K562 (cell line): ENCODE results near the gene DDX20. TPM values are rescaled to one million over a fixed set of nuclear protein-coding genes. Genes with fewer than 3 reads are reported as not detected.
A peak's percentile ranks its signal among the peaks of the same experiment; 100 is the strongest.

Experiments used
- CCAR2 ChIP-seq: fragments of 200-400 bp; formaldehyde crosslinking; IDR thresholded peaks from 2 replicates; pipeline ENCODE4 v1.6.1; 2017; ENCODE audit warnings: mild to moderate bottlenecking, low read depth, low read length
- NFIX ChIP-seq: fragments of 250-450 bp; sonication (Bioruptor Pico); IDR thresholded peaks from 2 replicates; pipeline ENCODE4 v1.4.0; 2020; ENCODE audit warnings: low read depth, mild to moderate bottlenecking, moderate library complexity
- POLR2AphosphoS2 ChIP-seq: IDR thresholded peaks from 2 replicates; pipeline ENCODE4 v1.6.1; 2012; ENCODE audit warnings: low read length, improper control_type of control experiment
- SMARCA4 ChIP-seq: fragments of 450-650 bp; IDR thresholded peaks from 2 replicates; pipeline ENCODE4 v1.6.1; 2016
- YBX1 ChIP-seq: fragments of 450-650 bp; IDR thresholded peaks from 2 replicates; pipeline ENCODE4 v1.7.1; 2016; ENCODE audit warnings: mild to moderate bottlenecking
- ZFX ChIP-seq: sonication (generic); formaldehyde crosslinking; IDR thresholded peaks from 2 replicates; pipeline ENCODE4 v1.8.0; 2022; ENCODE audit warnings: mild to moderate bottlenecking, missing genetic modification reagents, moderate library complexity
- ZNF197 ChIP-seq: fragments of 200-800 bp; sonication (Bioruptor generic); IDR thresholded peaks from 2 replicates; pipeline ENCODE4 v1.6.1; 2016; ENCODE audit warnings: low read depth, missing genetic modification characterization, missing compliant biosample characterization
- ZNF24 ChIP-seq: fragments of 450-650 bp; IDR thresholded peaks from 2 replicates; pipeline ENCODE4 v1.6.1; 2016
- polyA plus RNA-seq, 8 experiments: library from polyadenylated mRNA; depleted of rRNA in 4 of 8; stranded (reverse) in 5 of 8; unstranded in 3 of 8; fragments of >200 nt; fragmentation: Nextera tagmentation in 2 of 8; fragmentation: Illumina TruSeq in 1 of 8; extraction: Ambion mirVana in 2 of 8; extraction: Trizol in 1 of 8; gene quantifications; 2 replicates each; pipeline versions ENCODE4 v1.2.1 to v1.2.3, GENCODE V29; 2011 to 2014; ENCODE audit warnings: inconsistent platforms in 1 of 8, missing spikeins in 1 of 8
- total RNA-seq, 7 experiments: library from RNA; depleted of rRNA in 6 of 7; stranded (reverse); fragments of >200 nt in 6 of 7; fragmentation: Illumina TruSeq in 2 of 7; extraction: Trizol in 2 of 7; gene quantifications; 2 replicates each; pipeline versions ENCODE4 v1.2.1 to v1.2.3, GENCODE V29; 2011 to 2021; ENCODE audit warnings: low replicate concordance in 1 of 7
- TF ChIP-seq, protein P1 (sequence below): fragments of 450-650 bp; formaldehyde crosslinking; IDR thresholded peaks from 2 replicates; pipeline ENCODE4 v1.4.0; 2020; ENCODE audit warnings: mild to moderate bottlenecking
- TF ChIP-seq, protein P2 (sequence below): sonication (generic); formaldehyde crosslinking; IDR thresholded peaks from 2 replicates; pipeline ENCODE4 v1.8.0; 2022; ENCODE audit warnings: mild to moderate bottlenecking, low read depth, missing genetic modification reagents
- TF ChIP-seq, protein P3 (sequence below): fragments of 450-650 bp; IDR thresholded peaks from 2 replicates; pipeline ENCODE4 v1.6.1; 2016; ENCODE audit warnings: missing biosample characterization, missing genetic modification characterization
- TF ChIP-seq, protein P4 (sequence below): fragments of 200-400 bp; formaldehyde crosslinking; IDR thresholded peaks from 2 replicates; pipeline ENCODE4 v1.6.1; 2017; ENCODE audit warnings: mild to moderate bottlenecking, low read depth, low read length, moderate library complexity

The DDX20 gene
- total and polyA plus RNA-seq, 9 of the 15 experiments (the other 6 are each of a cell fraction or from before 2014, with no cell fraction given) = 8.3 to 33.4 (median 24.5) TPM

GRCh38 chr1:111755331-111756123 is at the start of gene DDX20 (continued):
- TF ChIP-seq, protein P1, sequence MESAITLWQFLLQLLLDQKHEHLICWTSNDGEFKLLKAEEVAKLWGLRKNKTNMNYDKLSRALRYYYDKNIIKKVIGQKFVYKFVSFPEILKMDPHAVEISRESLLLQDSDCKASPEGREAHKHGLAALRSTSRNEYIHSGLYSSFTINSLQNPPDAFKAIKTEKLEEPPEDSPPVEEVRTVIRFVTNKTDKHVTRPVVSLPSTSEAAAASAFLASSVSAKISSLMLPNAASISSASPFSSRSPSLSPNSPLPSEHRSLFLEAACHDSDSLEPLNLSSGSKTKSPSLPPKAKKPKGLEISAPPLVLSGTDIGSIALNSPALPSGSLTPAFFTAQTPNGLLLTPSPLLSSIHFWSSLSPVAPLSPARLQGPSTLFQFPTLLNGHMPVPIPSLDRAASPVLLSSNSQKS (CRISPR knock-in tag) = no peak
- TF ChIP-seq SMARCA4 (peak; percentile 53; the same call in 1 of the 2 replicates), ZNF197 (CRISPR knock-in tag) (no peak), POLR2AphosphoS2 (peak; percentile 50; the same call in 1 of the 2 replicates), NFIX (CRISPR knock-in tag) (0 out of 2 replicates have a peak, but pooled peaks have one; percentile 2), ZNF24 (peak; percentile 10; the same call in 1 of the 2 replicates), ZFX (CRISPR knock-in tag) (peak; percentile 91), CCAR2 (no peak), YBX1 (no peak)
- TF ChIP-seq, protein P2, sequence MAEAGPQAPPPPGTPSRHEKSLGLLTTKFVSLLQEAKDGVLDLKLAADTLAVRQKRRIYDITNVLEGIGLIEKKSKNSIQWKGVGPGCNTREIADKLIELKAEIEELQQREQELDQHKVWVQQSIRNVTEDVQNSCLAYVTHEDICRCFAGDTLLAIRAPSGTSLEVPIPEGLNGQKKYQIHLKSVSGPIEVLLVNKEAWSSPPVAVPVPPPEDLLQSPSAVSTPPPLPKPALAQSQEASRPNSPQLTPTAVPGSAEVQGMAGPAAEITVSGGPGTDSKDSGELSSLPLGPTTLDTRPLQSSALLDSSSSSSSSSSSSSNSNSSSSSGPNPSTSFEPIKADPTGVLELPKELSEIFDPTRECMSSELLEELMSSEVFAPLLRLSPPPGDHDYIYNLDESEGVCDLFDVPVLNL (CRISPR knock-in tag) = peak; percentile 90
- TF ChIP-seq, protein P3, sequence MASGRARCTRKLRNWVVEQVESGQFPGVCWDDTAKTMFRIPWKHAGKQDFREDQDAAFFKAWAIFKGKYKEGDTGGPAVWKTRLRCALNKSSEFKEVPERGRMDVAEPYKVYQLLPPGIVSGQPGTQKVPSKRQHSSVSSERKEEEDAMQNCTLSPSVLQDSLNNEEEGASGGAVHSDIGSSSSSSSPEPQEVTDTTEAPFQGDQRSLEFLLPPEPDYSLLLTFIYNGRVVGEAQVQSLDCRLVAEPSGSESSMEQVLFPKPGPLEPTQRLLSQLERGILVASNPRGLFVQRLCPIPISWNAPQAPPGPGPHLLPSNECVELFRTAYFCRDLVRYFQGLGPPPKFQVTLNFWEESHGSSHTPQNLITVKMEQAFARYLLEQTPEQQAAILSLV (tag) = no peak
- TF ChIP-seq, protein P4, sequence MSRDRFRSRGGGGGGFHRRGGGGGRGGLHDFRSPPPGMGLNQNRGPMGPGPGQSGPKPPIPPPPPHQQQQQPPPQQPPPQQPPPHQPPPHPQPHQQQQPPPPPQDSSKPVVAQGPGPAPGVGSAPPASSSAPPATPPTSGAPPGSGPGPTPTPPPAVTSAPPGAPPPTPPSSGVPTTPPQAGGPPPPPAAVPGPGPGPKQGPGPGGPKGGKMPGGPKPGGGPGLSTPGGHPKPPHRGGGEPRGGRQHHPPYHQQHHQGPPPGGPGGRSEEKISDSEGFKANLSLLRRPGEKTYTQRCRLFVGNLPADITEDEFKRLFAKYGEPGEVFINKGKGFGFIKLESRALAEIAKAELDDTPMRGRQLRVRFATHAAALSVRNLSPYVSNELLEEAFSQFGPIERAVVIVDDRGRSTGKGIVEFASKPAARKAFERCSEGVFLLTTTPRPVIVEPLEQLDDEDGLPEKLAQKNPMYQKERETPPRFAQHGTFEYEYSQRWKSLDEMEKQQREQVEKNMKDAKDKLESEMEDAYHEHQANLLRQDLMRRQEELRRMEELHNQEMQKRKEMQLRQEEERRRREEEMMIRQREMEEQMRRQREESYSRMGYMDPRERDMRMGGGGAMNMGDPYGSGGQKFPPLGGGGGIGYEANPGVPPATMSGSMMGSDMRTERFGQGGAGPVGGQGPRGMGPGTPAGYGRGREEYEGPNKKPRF = no peak
